ENCODE data around the gene MTR.

GRCh38 chr1:236861560-236862218 is 66.6 kb downstream of the MTR start:
- TF ChIP-seq ARNTL (CRISPR knock-in tag; IDR thresholded peaks at IDR 0.05; ENCODE audit: borderline replicate concordance, low read depth), result no peak
- no peak for TF ChIP-seq TOX (CRISPR knock-in tag; IDR thresholded peaks at IDR 0.05; ENCODE audit: borderline replicate concordance)

Measured in SK-N-SH treated with all-trans-retinoic acid at 6 μM for 48 hours (cell line).